Prostate gland (tissue), 1 donor: Measurements from ENCODE around the gene DERL3.

Experiments
- POLR2A ChIP-seq: fragments of 450-650 bp; IDR thresholded peaks from one replicate; pipeline ENCODE4 v1.6.1; 2016; ENCODE audit warnings: antibody characterized with exemption, mild to moderate bottlenecking
- POLR2AphosphoS5 ChIP-seq: sonication (generic); formaldehyde crosslinking; IDR thresholded peaks from one replicate; pipeline ENCODE4 v1.6.1; 2017; ENCODE audit warnings: antibody characterized with exemption

DNA sequence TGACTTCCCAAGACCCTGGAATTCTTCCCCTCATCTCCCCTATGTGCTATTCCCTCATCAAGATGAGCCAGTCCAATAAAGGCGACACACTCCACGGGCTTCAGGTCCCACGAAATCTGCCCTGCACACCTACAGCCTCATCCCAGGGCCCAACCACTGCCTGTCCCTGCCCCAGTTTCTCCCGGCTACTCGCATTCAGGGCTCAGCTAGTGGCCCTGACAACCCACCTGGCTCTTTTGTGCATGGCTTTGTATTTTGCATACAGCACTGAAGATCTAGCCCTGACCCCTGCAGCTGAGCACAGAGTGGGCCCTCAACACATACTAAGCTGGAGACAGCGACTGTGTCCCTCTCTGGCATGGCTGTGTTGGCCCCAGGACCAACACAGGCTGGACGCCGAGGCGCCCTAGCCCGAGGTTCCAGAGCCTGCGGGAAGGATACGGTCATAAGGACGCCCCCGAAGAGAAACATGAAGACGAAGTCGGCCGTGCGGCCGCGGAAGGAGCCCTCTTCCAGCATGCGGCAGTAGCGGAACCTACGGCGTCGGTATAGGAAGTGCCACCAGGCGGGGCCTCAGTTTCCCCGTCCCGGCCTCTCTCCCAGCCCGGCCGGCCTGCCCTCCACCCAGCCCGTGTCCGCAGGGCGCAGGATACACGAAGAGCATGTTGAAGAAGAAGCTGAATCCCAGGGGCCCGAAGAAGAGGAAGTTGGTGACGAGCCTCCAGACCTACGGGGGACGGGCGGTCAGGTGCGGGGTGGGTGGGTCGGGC is 710 bp downstream of the DERL3 start:
- no peak for TF ChIP-seq POLR2AphosphoS5
- TF ChIP-seq POLR2A = no peak
